Measurements from ENCODE around the gene GLP2R.

The GLP2R gene

GRCh38 chr17:9844153-9844552, 18.4 kb downstream of the GLP2R start:
- no peak overlapping the region for H3K4me3 ChIP-seq (ENCODE audit: control insufficient read depth, low read depth, low read length)
- DNase-seq (ENCODE audit: low read depth) = no peak
- no peak for TF ChIP-seq CTCF (conservative IDR thresholded peaks at IDR 0.05; ENCODE audit: control insufficient read depth, insufficient read depth, low read depth, low read length)

DNA sequence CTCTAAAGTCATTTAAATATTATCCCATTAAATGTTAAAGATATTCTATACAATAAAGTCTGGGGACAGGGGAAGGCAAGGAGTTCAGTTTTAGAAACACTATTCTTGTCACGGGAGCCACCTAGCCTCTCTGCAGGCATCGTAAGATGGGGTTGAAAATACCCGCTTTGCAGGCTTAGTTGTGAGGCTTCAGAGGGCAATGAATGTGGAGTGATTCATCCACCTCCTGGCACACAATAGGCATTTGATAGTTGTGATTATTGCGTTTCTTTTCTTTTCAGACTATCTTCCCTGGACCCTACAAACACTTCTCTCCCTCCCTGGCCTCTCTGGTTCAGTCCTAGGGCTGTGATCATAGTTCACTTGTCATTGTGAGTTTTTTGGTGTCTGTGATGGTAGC, 19.6 kb downstream of the GLP2R start:
- no peak overlapping the region for H3K4me3 ChIP-seq (ENCODE audit: control insufficient read depth, low read depth, low read length)
- no peak for TF ChIP-seq CTCF (conservative IDR thresholded peaks at IDR 0.05; ENCODE audit: control insufficient read depth, insufficient read depth, low read depth, low read length)
- no peak for DNase-seq (ENCODE audit: low read depth)

- no peak for TF ChIP-seq CTCF (conservative IDR thresholded peaks at IDR 0.05; ENCODE audit: control insufficient read depth, insufficient read depth, low read depth, low read length)
- DNase-seq (ENCODE audit: low read depth) = no peak
- H3K4me3 ChIP-seq (ENCODE audit: control insufficient read depth, low read depth, low read length) = no peak overlapping the region
Measured at GRCh38 chr17:9850151-9850550, 24.4 kb downstream of the GLP2R start.

DNA sequence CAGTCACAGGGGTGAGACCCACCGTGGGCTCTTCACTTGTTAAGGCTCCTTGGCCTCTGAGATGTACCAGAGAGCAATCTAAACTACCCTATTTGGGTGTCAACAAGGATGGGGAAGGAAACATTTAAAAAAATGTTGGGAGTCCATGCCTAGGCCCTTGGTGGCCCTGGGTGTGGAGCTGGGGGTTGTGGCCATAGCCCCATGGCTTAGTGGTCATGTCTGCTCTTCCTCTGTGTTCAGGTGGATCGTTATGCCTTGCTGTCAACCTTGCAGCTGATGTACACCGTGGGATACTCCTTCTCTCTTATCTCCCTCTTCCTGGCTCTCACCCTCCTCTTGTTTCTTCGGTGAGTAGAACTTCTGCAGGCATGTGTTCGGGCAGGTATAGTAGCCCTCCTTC, 28.5 kb downstream of the GLP2R start:
- no peak for DNase-seq (ENCODE audit: low read depth)
- TF ChIP-seq CTCF (conservative IDR thresholded peaks at IDR 0.05; ENCODE audit: control insufficient read depth, insufficient read depth, low read depth, low read length) = no peak
- no peak overlapping the region for H3K4me3 ChIP-seq (ENCODE audit: control insufficient read depth, low read depth, low read length)

DNA sequence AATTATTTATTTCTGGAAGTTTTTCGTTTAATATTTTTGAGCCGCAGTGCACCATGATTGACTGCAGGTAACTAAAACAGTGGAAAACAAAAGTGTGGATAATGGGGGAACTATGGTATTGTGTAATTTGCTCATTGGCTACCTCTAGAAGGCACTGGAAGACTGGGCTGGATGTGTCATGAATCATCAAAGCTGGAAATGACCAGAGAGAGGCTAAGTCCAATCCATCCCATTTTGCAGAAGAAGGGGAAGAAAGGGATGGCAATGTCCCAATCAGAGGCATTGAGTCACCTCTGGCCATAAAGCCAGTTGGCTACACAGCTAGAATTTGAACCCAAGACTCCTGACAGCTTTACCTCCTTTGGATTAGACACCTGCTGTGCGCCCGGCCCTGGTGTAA, 29.3 kb downstream of the GLP2R start:
- no peak overlapping the region for H3K4me3 ChIP-seq (ENCODE audit: control insufficient read depth, low read depth, low read length)
- no peak for TF ChIP-seq CTCF (conservative IDR thresholded peaks at IDR 0.05; ENCODE audit: control insufficient read depth, insufficient read depth, low read depth, low read length)
- DNase-seq (ENCODE audit: low read depth) = no peak

DNA sequence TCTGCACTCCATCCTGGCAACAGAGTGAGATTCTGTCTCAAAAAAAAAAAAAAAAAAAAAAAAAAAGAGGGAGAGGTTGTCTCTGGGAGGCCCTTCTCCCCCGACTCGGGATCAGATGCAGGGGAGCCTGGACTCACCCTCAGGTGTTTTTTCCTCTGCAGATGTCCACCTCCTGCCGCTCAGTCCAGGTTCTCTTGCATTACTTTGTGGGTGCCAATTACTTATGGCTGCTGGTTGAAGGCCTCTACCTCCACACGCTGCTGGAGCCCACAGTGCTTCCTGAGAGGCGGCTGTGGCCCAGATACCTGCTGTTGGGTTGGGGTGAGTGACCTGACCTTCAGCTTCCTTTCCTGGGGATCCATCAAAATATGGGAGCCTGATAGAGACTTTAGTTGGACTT, 34.1 kb downstream of the GLP2R start:
- H3K4me3 ChIP-seq (ENCODE audit: control insufficient read depth, low read depth, low read length) = no peak overlapping the region
- DNase-seq (ENCODE audit: low read depth) = no peak
- no peak for TF ChIP-seq CTCF (conservative IDR thresholded peaks at IDR 0.05; ENCODE audit: control insufficient read depth, insufficient read depth, low read depth, low read length)

DNA sequence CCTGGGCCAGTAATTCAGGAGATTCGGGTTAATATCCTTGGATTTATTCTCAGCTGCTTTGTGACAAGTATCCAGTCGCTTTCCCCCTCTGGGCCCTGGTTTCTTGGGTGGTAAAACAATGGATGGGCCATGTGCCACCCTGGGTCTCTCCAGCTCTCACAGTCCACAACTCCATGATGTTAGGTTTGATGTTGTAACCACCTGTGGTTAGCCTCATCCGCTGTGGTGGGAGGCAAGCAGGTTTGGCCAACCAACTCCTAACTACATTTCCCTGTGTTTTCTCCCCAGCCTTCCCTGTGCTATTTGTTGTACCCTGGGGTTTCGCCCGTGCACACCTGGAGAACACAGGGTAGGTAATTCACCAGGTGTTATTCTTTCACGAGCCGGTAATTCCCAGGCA, 35.1 kb downstream of the GLP2R start:
- TF ChIP-seq CTCF (conservative IDR thresholded peaks at IDR 0.05; ENCODE audit: control insufficient read depth, insufficient read depth, low read depth, low read length) = no peak
- no peak for DNase-seq (ENCODE audit: low read depth)
- no peak overlapping the region for H3K4me3 ChIP-seq (ENCODE audit: control insufficient read depth, low read depth, low read length)
